ENCODE measurements around the gene SCGB2B2. TPM values are rescaled to one million over a fixed set of nuclear protein-coding genes. Genes with fewer than 3 reads are reported as not detected.
"Not testable (repeated sequence)": the region's sequence is repeated elsewhere in the genome, so short reads cannot be mapped to it uniquely, and the experiment has no call there.

SCGB2B2 gene
- total RNA-seq: 0.41 TPM

GRCh38 chr19:34676697-34677385 is at the start of gene SCGB2B2:
Gene SCGB2B2 (minus strand): TSS chr19:34677159. CDS start chr19:34594563, 82,596 bp downstream.
- peak; percentile 66 to 77 for DNase-seq (ENCODE audit: low spot score in 2 of 2)
- FAIRE-seq: no peak

- no peak for FAIRE-seq
Observed at GRCh38 chr19:34725400-34725799, 48.4 kb upstream of the SCGB2B2 start.

GRCh38 chr19:34722353-34722752 is 45.4 kb upstream of the SCGB2B2 start:
- no peak for FAIRE-seq
- DNase-seq (ENCODE audit: low spot score in 2 of 2): no peak

More at GRCh38 chr19:34725400-34725799, 48.4 kb upstream of the SCGB2B2 start:
- DNase-seq (ENCODE audit: low spot score in 2 of 2): no peak

- FAIRE-seq (no peak), DNase-seq (ENCODE audit: low spot score in 2 of 2) (no peak)
Observed at GRCh38 chr19:34715357-34715756, 38.4 kb upstream of the SCGB2B2 start.

- no peak for FAIRE-seq
- DNase-seq (ENCODE audit: low spot score in 2 of 2): no peak
Observed at GRCh38 chr19:34713262-34713637, 36.3 kb upstream of the SCGB2B2 start.

- DNase-seq (ENCODE audit: low spot score in 2 of 2) (peak; percentile 34 to 43), FAIRE-seq (peak; percentile 36)
Observed at GRCh38 chr19:34712395-34713261, 35.7 kb upstream of the SCGB2B2 start.

- no peak for FAIRE-seq
- DNase-seq (ENCODE audit: low spot score in 2 of 2): no peak
Observed at GRCh38 chr19:34711890-34712289, 34.9 kb upstream of the SCGB2B2 start.

GRCh38 chr19:34707661-34708060 is 30.7 kb upstream of the SCGB2B2 start:
- no peak for FAIRE-seq
- no peak for DNase-seq (ENCODE audit: low spot score in 2 of 2)

GRCh38 chr19:34692549-34692948 is 15.6 kb upstream of the SCGB2B2 start:
- no peak for DNase-seq (ENCODE audit: low spot score in 2 of 2)
- no peak for FAIRE-seq

GRCh38 chr19:34690372-34690771 is 13.4 kb upstream of the SCGB2B2 start:
- FAIRE-seq: no peak
- DNase-seq (ENCODE audit: low spot score in 2 of 2): no peak

GRCh38 chr19:34688592-34688991 is 11.6 kb upstream of the SCGB2B2 start:
- FAIRE-seq (no peak), DNase-seq (ENCODE audit: low spot score in 2 of 2) (no peak)

GRCh38 chr19:34687348-34687747 is 10.4 kb upstream of the SCGB2B2 start:
- no peak for FAIRE-seq
- DNase-seq (ENCODE audit: low spot score in 2 of 2): no peak

- FAIRE-seq (no peak), DNase-seq (ENCODE audit: low spot score in 2 of 2) (no peak)
Observed at GRCh38 chr19:34686455-34686854, 9.5 kb upstream of the SCGB2B2 start.

GRCh38 chr19:34685266-34685665 is 8.3 kb upstream of the SCGB2B2 start:
- not testable (repeated sequence) for DNase-seq (ENCODE audit: low spot score in 2 of 2); FAIRE-seq

GRCh38 chr19:34681478-34681877 is 4.5 kb upstream of the SCGB2B2 start:
- FAIRE-seq: no peak

GRCh38 chr19:34678421-34678820 is 1.5 kb upstream of the SCGB2B2 start:
- no peak for DNase-seq (ENCODE audit: low spot score in 2 of 2)
- FAIRE-seq: no peak

More at GRCh38 chr19:34681478-34681877, 4.5 kb upstream of the SCGB2B2 start:
- DNase-seq (ENCODE audit: low spot score in 2 of 2): no peak

GRCh38 chr19:34678085-34678412 is 1.1 kb upstream of the SCGB2B2 start:
- no peak for FAIRE-seq
- DNase-seq (ENCODE audit: low spot score in 2 of 2): no peak

- peak; percentile 89 for DNase-seq (ENCODE audit: low spot score in 2 of 2)
- no peak for FAIRE-seq
Observed at GRCh38 chr19:34677386-34678084, 576 bp upstream of the SCGB2B2 start, which contains the start of gene ZNF302. Gene ZNF302 (plus strand): TSS chr19:34677678. CDS start chr19:34678805, 1,127 bp downstream.

GRCh38 chr19:34675919-34676318 is 1.0 kb downstream of the SCGB2B2 start:
- FAIRE-seq: no peak
- no peak for DNase-seq (ENCODE audit: low spot score in 2 of 2)

- DNase-seq (ENCODE audit: low spot score in 2 of 2): no peak
- FAIRE-seq: no peak
Observed at GRCh38 chr19:34675250-34675649, 1.7 kb downstream of the SCGB2B2 start.

GRCh38 chr19:34673590-34673989 is 3.4 kb downstream of the SCGB2B2 start:
- FAIRE-seq (no peak), DNase-seq (ENCODE audit: low spot score in 2 of 2) (no peak)

Data from frontal cortex (tissue), 4 donors.